Stimulated activated memory B cell treated with anti-CD40 and anti-IgM and Interleukin-4, amounts not matched to agents 10 μg/mL and 1 μg/mL and 100 μg/mL, for 72 hours (primary cell): Measurements from ENCODE around the gene ZNF615.
"Not testable (repeated sequence)": the region's sequence is repeated elsewhere in the genome, so short reads cannot be mapped to it uniquely, and the experiment has no call there.

ENCODE experiments used
- ATAC-seq: fragments of 150-1000 bp; cut with Tn5 transposase; 2 replicates; pipeline ENCODE4 v1.10.0; 2021
- H3K27ac Mint-ChIP-seq: one replicate; pipeline ENCODE4 v1.8.0; 2022; ENCODE audit warnings: mild to moderate bottlenecking, mixed read lengths
- H3K27me3 Mint-ChIP-seq: one replicate; pipeline ENCODE4 v1.8.0; 2022; ENCODE audit warnings: mixed read lengths
- H3K36me3 Mint-ChIP-seq: one replicate; pipeline ENCODE4 v1.8.0; 2022; ENCODE audit warnings: mixed read lengths
- H3K4me1 Mint-ChIP-seq: one replicate; pipeline ENCODE4 v1.8.0; 2022; ENCODE audit warnings: mixed read lengths
- H3K4me3 Mint-ChIP-seq: one replicate; pipeline ENCODE4 v1.8.0; 2022; ENCODE audit warnings: mild to moderate bottlenecking, moderate library complexity, mixed read lengths
- H3K9me3 Mint-ChIP-seq: one replicate; pipeline ENCODE4 v1.8.0; 2022; ENCODE audit warnings: mixed read lengths

ZNF615 gene

GRCh38 chr19:52007806-52008557 lies at the start of gene ZNF615:
Gene ZNF615, minus strand, starts transcription at chr19:52008211. Its CDS starts 4,500 bp downstream, at chr19:52003711.
- Mint-ChIP-seq H3K4me3 (peak within 1 kb of the TSS; percentile 93), H3K9me3 (peaks cover 14% of the 10 kb centered on the region), H3K36me3 (peaks cover 47% of the 10 kb centered on the region), H3K27ac (peak within 1 kb of the TSS; percentile 95), H3K4me1 (peaks cover 18% of the 10 kb centered on the region), H3K27me3 (no peaks in the 10 kb centered on the region)
- peak; percentile 98 for ATAC-seq

- not testable (repeated sequence) for H3K27me3 Mint-ChIP-seq, H3K27ac Mint-ChIP-seq, H3K4me3 Mint-ChIP-seq, H3K4me1 Mint-ChIP-seq, ATAC-seq
- Mint-ChIP-seq H3K36me3 (peaks cover 69% of the 10 kb centered on the region), H3K9me3 (peaks cover 57% of the 10 kb centered on the region)
These were observed 48.5 kb upstream of the ZNF615 start for GRCh38 chr19:52056480-52056879.

GRCh38 chr19:52051736-52052135 lies 43.7 kb upstream of the ZNF615 start:
- not testable (repeated sequence) for H3K4me3 Mint-ChIP-seq, H3K27me3 Mint-ChIP-seq, ATAC-seq, H3K27ac Mint-ChIP-seq
- Mint-ChIP-seq H3K4me1 (peaks cover 18% of the 10 kb centered on the region), H3K36me3 (peaks cover 46% of the 10 kb centered on the region), H3K9me3 (peaks cover 46% of the 10 kb centered on the region)

- Mint-ChIP-seq H3K27ac (peak within 1 kb of the TSS; percentile 96), H3K4me1 (peaks cover 19% of the 10 kb centered on the region), H3K9me3 (peaks cover 25% of the 10 kb centered on the region), H3K27me3 (no peaks in the 10 kb centered on the region), H3K36me3 (peaks cover 47% of the 10 kb centered on the region), H3K4me3 (peak within 1 kb of the TSS; percentile 92)
- ATAC-seq, result peak; percentile 97
These were observed 40.8 kb upstream of the ZNF615 start, which contains the start of gene ZNF432 for GRCh38 chr19:52048555-52049501. Gene ZNF432, minus strand, starts transcription at chr19:52048838. Its CDS starts 1,970 bp downstream, at chr19:52046868.

GRCh38 chr19:52039169-52039568 lies 31.2 kb upstream of the ZNF615 start:
- ATAC-seq, result no peak
- Mint-ChIP-seq H3K4me3 (no peak overlapping the region), H3K4me1 (no peaks in the 10 kb centered on the region), H3K36me3 (peaks cover 91% of the 10 kb centered on the region), H3K27ac (no peak overlapping the region), H3K27me3 (no peaks in the 10 kb centered on the region), H3K9me3 (peaks cover 32% of the 10 kb centered on the region)

- Mint-ChIP-seq H3K27me3 (no peaks in the 10 kb centered on the region), H3K27ac (no peak overlapping the region)
These were observed 26.2 kb upstream of the ZNF615 start for GRCh38 chr19:52034051-52034728.

GRCh38 chr19:52028780-52029123 lies 20.7 kb upstream of the ZNF615 start:
- Mint-ChIP-seq H3K27ac (peak overlapping the region; percentile 98), H3K9me3 (peaks cover 15% of the 10 kb centered on the region), H3K27me3 (no peaks in the 10 kb centered on the region), H3K36me3 (peaks cover 60% of the 10 kb centered on the region), H3K4me1 (peaks cover 25% of the 10 kb centered on the region), H3K4me3 (peak overlapping the region; percentile 94)
- ATAC-seq, result peak; percentile 51

More at GRCh38 chr19:52034051-52034728, 26.2 kb upstream of the ZNF615 start:
- Mint-ChIP-seq H3K4me3 (no peak overlapping the region), H3K9me3 (peaks cover 30% of the 10 kb centered on the region), H3K36me3 (peaks cover 74% of the 10 kb centered on the region), H3K4me1 (no peaks in the 10 kb centered on the region)
- ATAC-seq, result no peak

GRCh38 chr19:52028027-52028779 lies 20.2 kb upstream of the ZNF615 start, which contains the start of gene ZNF614:
Gene ZNF614, minus strand, starts transcription at chr19:52028379. Its CDS starts 2,634 bp downstream, at chr19:52025745.
- no peaks in the 10 kb centered on the region for H3K27me3 Mint-ChIP-seq
- peak within 1 kb of the TSS; percentile 94 for H3K4me3 Mint-ChIP-seq
- peaks cover 60% of the 10 kb centered on the region for H3K36me3 Mint-ChIP-seq
- peaks cover 18% of the 10 kb centered on the region for H3K9me3 Mint-ChIP-seq
- peak within 1 kb of the TSS; percentile 98 for H3K27ac Mint-ChIP-seq
- ATAC-seq, result peak; percentile 98
- H3K4me1 Mint-ChIP-seq, result peaks cover 25% of the 10 kb centered on the region

- Mint-ChIP-seq H3K4me1 (peaks cover 25% of the 10 kb centered on the region), H3K36me3 (peaks cover 70% of the 10 kb centered on the region), H3K9me3 (peaks cover 23% of the 10 kb centered on the region)
- not testable (repeated sequence) for H3K27ac Mint-ChIP-seq, ATAC-seq, H3K27me3 Mint-ChIP-seq, H3K4me3 Mint-ChIP-seq
These were observed 18.4 kb upstream of the ZNF615 start for GRCh38 chr19:52026255-52026990.

- not testable (repeated sequence) for H3K27me3 Mint-ChIP-seq, H3K27ac Mint-ChIP-seq, ATAC-seq, H3K4me3 Mint-ChIP-seq
- H3K9me3 Mint-ChIP-seq, result peaks cover 27% of the 10 kb centered on the region
- peaks cover 78% of the 10 kb centered on the region for H3K36me3 Mint-ChIP-seq
- H3K4me1 Mint-ChIP-seq, result peaks cover 25% of the 10 kb centered on the region
These were observed 16.5 kb upstream of the ZNF615 start for GRCh38 chr19:52024478-52024877.

- Mint-ChIP-seq H3K36me3 (peaks cover 99% of the 10 kb centered on the region), H3K9me3 (peaks cover 27% of the 10 kb centered on the region)
- ATAC-seq, result no peak
These were observed 14.2 kb upstream of the ZNF615 start for GRCh38 chr19:52022193-52022592.

GRCh38 chr19:52020506-52020905 lies 12.5 kb upstream of the ZNF615 start:
- Mint-ChIP-seq H3K27me3 (no peaks in the 10 kb centered on the region), H3K4me1 (peaks cover under 1% of the 10 kb centered on the region), H3K4me3 (no peak overlapping the region), H3K27ac (no peak overlapping the region), H3K9me3 (peaks cover 33% of the 10 kb centered on the region), H3K36me3 (peaks cover 99% of the 10 kb centered on the region)
- no peak for ATAC-seq

More at GRCh38 chr19:52022193-52022592, 14.2 kb upstream of the ZNF615 start:
- Mint-ChIP-seq H3K4me3 (no peak overlapping the region), H3K4me1 (peaks cover 17% of the 10 kb centered on the region), H3K27ac (no peak overlapping the region), H3K27me3 (no peaks in the 10 kb centered on the region)

- no peak for ATAC-seq
- H3K36me3 Mint-ChIP-seq, result peaks cover 48% of the 10 kb centered on the region
- H3K27me3 Mint-ChIP-seq, result no peaks in the 10 kb centered on the region
- H3K9me3 Mint-ChIP-seq, result peaks cover 14% of the 10 kb centered on the region
- H3K4me1 Mint-ChIP-seq, result peaks cover 18% of the 10 kb centered on the region
- no peak overlapping the region for H3K4me3 Mint-ChIP-seq
- H3K27ac Mint-ChIP-seq, result no peak overlapping the region
These were observed 2.7 kb upstream of the ZNF615 start for GRCh38 chr19:52010674-52011073.

GRCh38 chr19:52007451-52007805 lies 583 bp downstream of the ZNF615 start:
- peak overlapping the region; percentile 93 for H3K4me3 Mint-ChIP-seq
- H3K36me3 Mint-ChIP-seq, result peaks cover 46% of the 10 kb centered on the region
- no peaks in the 10 kb centered on the region for H3K27me3 Mint-ChIP-seq
- H3K4me1 Mint-ChIP-seq, result peaks cover 18% of the 10 kb centered on the region
- peaks cover 11% of the 10 kb centered on the region for H3K9me3 Mint-ChIP-seq
- no peak for ATAC-seq
- H3K27ac Mint-ChIP-seq, result peak overlapping the region; percentile 95
